ENCODE data around the gene TCEA3.

Gene TCEA3

DNA sequence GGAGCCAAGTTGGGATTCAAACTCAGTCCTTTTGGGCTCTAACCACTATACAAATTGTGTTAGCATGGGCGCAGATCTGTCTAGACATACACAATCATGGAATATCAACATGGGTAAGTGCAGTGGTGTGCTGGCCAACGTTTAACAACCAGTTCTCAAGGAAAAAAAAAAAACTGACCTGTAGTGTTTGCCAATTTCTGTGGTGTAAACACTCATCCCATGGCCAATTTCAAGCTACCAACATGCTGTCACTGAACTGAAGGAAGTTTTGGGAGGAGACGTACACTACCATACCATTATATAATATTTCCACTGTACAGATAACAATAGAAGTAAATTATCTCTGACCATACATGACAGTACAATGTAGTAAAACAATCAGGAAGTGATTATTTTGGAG lies 3.2 kb downstream of the TCEA3 start:
- H2AFZ ChIP-seq: no peak overlapping the region
- no peaks in the 10 kb centered on the region for H3K27me3 ChIP-seq (ENCODE audit: control insufficient read depth, insufficient read depth, low read length)
- H3K36me3 ChIP-seq (ENCODE audit: control insufficient read depth, insufficient read depth, low read length): no peaks in the 10 kb centered on the region
- no peaks in the 10 kb centered on the region for H3K79me2 ChIP-seq
- no peak overlapping the region for H3K27ac ChIP-seq
- H3K4me2 ChIP-seq (ENCODE audit: low read length): no peak overlapping the region
- no peak overlapping the region for H3K9ac ChIP-seq
- no peaks in the 10 kb centered on the region for H3K4me1 ChIP-seq
- H3K9me3 ChIP-seq (ENCODE audit: control insufficient read depth, low read length): no peaks in the 10 kb centered on the region
- TF ChIP-seq, protein P1, sequence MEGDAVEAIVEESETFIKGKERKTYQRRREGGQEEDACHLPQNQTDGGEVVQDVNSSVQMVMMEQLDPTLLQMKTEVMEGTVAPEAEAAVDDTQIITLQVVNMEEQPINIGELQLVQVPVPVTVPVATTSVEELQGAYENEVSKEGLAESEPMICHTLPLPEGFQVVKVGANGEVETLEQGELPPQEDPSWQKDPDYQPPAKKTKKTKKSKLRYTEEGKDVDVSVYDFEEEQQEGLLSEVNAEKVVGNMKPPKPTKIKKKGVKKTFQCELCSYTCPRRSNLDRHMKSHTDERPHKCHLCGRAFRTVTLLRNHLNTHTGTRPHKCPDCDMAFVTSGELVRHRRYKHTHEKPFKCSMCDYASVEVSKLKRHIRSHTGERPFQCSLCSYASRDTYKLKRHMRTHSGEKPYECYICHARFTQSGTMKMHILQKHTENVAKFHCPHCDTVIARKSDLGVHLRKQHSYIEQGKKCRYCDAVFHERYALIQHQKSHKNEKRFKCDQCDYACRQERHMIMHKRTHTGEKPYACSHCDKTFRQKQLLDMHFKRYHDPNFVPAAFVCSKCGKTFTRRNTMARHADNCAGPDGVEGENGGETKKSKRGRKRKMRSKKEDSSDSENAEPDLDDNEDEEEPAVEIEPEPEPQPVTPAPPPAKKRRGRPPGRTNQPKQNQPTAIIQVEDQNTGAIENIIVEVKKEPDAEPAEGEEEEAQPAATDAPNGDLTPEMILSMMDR (IDR thresholded peaks at IDR 0.05): no peak
- no peak overlapping the region for H3K4me3 ChIP-seq (ENCODE audit: low read depth, low read length)

DNA sequence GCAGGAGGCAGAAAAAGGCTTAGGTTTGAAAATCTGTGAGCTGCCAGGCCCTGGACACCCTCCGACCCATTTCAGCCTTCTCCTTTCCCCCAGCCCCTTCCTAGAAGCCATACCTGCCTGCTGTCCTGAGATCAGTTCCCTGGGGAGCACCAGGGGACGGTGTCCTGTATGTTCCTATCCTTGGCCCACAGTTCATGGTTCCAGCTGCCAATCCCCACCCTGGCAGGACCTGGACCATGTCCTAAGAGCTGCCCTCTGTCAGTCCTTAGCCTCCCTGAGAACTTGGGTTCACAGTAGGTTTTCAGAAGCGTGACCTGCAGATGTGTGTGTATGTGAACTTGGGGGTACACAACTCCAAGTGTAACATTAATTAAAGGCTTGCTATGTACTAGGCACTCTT lies 3.8 kb downstream of the TCEA3 start:
- Histone ChIP-seq H2AFZ (no peak overlapping the region), H3K79me2 (no peaks in the 10 kb centered on the region), H3K4me1 (no peaks in the 10 kb centered on the region), H3K9me3 (ENCODE audit: control insufficient read depth, low read length) (no peaks in the 10 kb centered on the region), H3K27ac (no peak overlapping the region), H3K27me3 (ENCODE audit: control insufficient read depth, insufficient read depth, low read length) (no peaks in the 10 kb centered on the region), H3K4me2 (ENCODE audit: low read length) (no peak overlapping the region), H3K4me3 (ENCODE audit: low read depth, low read length) (no peak overlapping the region), H3K9ac (no peak overlapping the region), H3K36me3 (ENCODE audit: control insufficient read depth, insufficient read depth, low read length) (no peaks in the 10 kb centered on the region)
- TF ChIP-seq, protein P1 (IDR thresholded peaks at IDR 0.05): no peak

DNA sequence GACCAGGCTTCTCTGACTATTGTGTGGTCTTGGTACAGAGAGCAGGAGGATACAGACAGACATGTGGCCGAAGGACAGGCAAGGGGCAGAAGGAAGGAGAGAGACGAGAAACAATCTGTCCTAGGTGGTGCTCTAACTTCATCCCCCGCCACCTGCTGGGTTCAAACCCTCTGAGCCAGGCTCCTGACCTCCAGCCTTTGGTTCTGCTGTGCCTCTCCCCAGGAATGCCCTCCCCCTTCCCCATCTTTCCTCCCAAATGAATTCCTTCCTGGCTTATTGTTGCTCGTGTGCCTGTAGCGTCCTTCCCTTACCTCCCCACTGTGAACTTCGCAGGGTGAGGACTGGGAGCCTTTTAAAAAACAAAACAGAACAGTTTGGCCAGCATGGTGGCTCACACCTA lies 5.4 kb downstream of the TCEA3 start:
- Histone ChIP-seq H3K79me2 (no peaks in the 10 kb centered on the region), H3K4me2 (ENCODE audit: low read length) (no peak overlapping the region), H2AFZ (no peak overlapping the region), H3K9me3 (ENCODE audit: control insufficient read depth, low read length) (no peaks in the 10 kb centered on the region), H3K36me3 (ENCODE audit: control insufficient read depth, insufficient read depth, low read length) (no peaks in the 10 kb centered on the region), H3K4me3 (ENCODE audit: low read depth, low read length) (no peak overlapping the region), H3K27me3 (ENCODE audit: control insufficient read depth, insufficient read depth, low read length) (no peaks in the 10 kb centered on the region), H3K4me1 (no peaks in the 10 kb centered on the region), H3K9ac (no peak overlapping the region), H3K27ac (no peak overlapping the region)
- TF ChIP-seq, protein P1 (IDR thresholded peaks at IDR 0.05): no peak

DNA sequence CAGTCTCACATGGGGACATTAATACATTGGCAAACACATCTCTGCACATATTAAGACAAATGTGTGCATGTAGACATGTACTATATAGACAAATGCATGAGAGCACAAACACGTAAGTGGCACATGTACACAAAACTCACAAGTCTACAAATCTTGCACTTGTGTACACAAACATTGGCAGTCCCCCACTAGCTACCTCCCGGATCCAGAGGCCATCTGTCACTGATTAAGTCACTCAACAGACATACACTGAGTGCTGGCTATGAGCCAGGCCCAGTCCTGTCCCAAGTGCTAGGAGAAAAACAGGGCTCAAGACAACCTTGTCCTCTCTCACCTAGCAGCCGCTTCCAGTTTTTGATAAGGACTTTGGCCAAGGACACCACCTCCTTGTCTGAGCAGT lies 7.0 kb downstream of the TCEA3 start:
- H3K9me3 ChIP-seq (ENCODE audit: control insufficient read depth, low read length): no peaks in the 10 kb centered on the region
- TF ChIP-seq, protein P1 (IDR thresholded peaks at IDR 0.05): no peak
- no peak overlapping the region for H3K9ac ChIP-seq
- no peaks in the 10 kb centered on the region for H3K4me1 ChIP-seq
- H3K4me3 ChIP-seq (ENCODE audit: low read depth, low read length): no peak overlapping the region
- no peak overlapping the region for H3K4me2 ChIP-seq (ENCODE audit: low read length)
- no peaks in the 10 kb centered on the region for H3K27me3 ChIP-seq (ENCODE audit: control insufficient read depth, insufficient read depth, low read length)
- H3K27ac ChIP-seq: no peak overlapping the region
- H2AFZ ChIP-seq: no peak overlapping the region
- no peaks in the 10 kb centered on the region for H3K36me3 ChIP-seq (ENCODE audit: control insufficient read depth, insufficient read depth, low read length)
- H3K79me2 ChIP-seq: no peaks in the 10 kb centered on the region

DNA sequence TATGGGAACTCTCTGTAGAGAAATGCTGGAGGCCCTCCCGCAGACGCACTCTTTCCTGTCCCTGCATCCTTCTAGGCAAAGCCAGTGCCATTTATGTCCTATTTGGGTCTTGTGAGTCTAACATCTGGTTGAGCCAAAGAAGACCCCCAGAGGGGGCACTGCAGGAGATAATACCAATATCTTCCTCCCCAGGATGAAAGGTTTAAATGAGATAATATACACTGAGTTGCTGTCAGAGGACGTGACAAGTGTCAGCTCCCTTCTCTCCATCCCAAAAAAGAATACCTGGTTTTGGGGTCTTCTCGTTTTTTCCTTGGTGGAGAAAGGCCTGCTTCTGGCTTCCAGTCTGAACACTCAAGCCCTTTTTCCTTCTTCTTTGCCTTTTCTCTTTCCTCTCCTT lies 7.6 kb downstream of the TCEA3 start:
- no peak overlapping the region for H3K4me2 ChIP-seq (ENCODE audit: low read length)
- no peaks in the 10 kb centered on the region for H3K79me2 ChIP-seq
- no peak overlapping the region for H3K4me3 ChIP-seq (ENCODE audit: low read depth, low read length)
- H2AFZ ChIP-seq: no peak overlapping the region
- TF ChIP-seq, protein P1 (IDR thresholded peaks at IDR 0.05): no peak
- no peaks in the 10 kb centered on the region for H3K9me3 ChIP-seq (ENCODE audit: control insufficient read depth, low read length)
- no peak overlapping the region for H3K9ac ChIP-seq
- H3K27ac ChIP-seq: no peak overlapping the region
- H3K36me3 ChIP-seq (ENCODE audit: control insufficient read depth, insufficient read depth, low read length): no peaks in the 10 kb centered on the region
- H3K27me3 ChIP-seq (ENCODE audit: control insufficient read depth, insufficient read depth, low read length): no peaks in the 10 kb centered on the region
- no peaks in the 10 kb centered on the region for H3K4me1 ChIP-seq

All from parathyroid adenoma (tissue), 2 donors.